ENCODE data around the gene LRRC72. TPM values are rescaled to one million over a fixed set of nuclear protein-coding genes. Genes with fewer than 3 reads are reported as not detected.

Gene LRRC72
- not detected in 2 replicates for total RNA-seq (2014; rRNA removed)
- not detected for Bru-seq, nascent RNA
- BruChase-seq, experiment 1, labeled RNA remaining after a 6-hour chase = not detected
- BruChase-seq, experiment 2, labeled RNA remaining after a 2-hour chase = not detected
- long read RNA-seq = 0 reads

DNA sequence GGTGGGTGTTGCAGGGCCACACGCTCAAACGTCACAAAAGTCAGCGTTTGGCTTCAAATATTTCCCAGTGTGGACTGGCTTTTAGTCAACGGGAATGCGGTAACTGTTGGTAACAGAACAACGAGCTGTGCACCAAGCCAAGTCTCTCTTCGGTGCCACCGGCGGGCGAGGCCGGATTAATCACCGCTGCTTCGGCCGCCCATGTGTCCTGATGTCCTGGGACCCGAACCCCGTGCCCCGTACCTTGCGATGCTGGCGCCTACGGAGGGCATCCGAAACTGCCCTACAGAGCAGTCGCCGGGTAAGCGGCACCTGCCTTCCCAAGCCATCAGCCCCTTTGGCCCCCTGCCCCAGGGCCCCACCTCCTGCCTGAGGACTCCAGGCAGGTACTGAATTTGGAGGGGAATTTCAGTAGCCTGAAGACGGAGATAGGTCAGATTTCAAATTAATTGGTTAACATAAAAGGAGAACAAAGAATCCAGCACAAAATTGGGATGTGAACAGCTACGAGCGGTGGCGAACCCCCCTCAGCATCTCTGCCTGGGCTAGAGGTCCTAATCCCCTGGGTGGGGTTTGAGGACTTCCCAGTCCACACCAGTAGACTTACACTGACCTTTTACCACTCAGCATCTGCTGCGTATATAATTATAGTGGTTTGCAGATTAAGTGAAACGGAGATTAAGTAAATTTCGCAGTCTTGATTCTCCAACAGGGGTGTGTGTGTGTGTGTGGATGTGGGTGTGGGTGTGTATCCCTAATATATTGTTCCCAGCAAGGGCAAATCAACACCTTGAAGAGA, at the start of gene LRRC72:
Gene LRRC72, plus strand, starts transcription at position 84 of the 799 bp plus-strand sequence. Its CDS starts 128 bp downstream, at position 212.
- Histone ChIP-seq H3K9ac (ENCODE audit: low read length) (no peak within 1 kb of the TSS), H4K20me1 (ENCODE audit: low read length) (no peaks in the 10 kb centered on the region), H3K27ac (ENCODE audit: low read length) (no peak within 1 kb of the TSS), H3K4me2 (ENCODE audit: low read length) (no peak within 1 kb of the TSS), H3K9me2 (replicated peaks; ENCODE audit: low read length) (no peaks in the 10 kb centered on the region), H3K79me2 (ENCODE audit: low read length) (no peaks in the 10 kb centered on the region), H3K4me3 (ENCODE audit: low read length) (no peak within 1 kb of the TSS), H2AFZ (ENCODE audit: low read length) (no peak within 1 kb of the TSS), H3F3A (ENCODE audit: low read length, unreplicated experiment) (no peaks in the 10 kb centered on the region), H3K36me3 (ENCODE audit: low read depth, low read length) (no peaks in the 10 kb centered on the region), H3K9me3 (ENCODE audit: low read length) (no peaks in the 10 kb centered on the region), H3K4me1 (ENCODE audit: insufficient read depth, low read length) (peaks cover 8% of the 10 kb centered on the region), H3K27me3 (ENCODE audit: low read length) (no peaks in the 10 kb centered on the region)
- TF ChIP-seq EZH2phosphoT487 (IDR thresholded peaks at IDR 0.05; ENCODE audit: borderline replicate concordance, low read length) (no peak), EZH2 (IDR thresholded peaks at IDR 0.05; ENCODE audit: low read length, unreplicated experiment) (no peak)
- TF ChIP-seq, protein P1, sequence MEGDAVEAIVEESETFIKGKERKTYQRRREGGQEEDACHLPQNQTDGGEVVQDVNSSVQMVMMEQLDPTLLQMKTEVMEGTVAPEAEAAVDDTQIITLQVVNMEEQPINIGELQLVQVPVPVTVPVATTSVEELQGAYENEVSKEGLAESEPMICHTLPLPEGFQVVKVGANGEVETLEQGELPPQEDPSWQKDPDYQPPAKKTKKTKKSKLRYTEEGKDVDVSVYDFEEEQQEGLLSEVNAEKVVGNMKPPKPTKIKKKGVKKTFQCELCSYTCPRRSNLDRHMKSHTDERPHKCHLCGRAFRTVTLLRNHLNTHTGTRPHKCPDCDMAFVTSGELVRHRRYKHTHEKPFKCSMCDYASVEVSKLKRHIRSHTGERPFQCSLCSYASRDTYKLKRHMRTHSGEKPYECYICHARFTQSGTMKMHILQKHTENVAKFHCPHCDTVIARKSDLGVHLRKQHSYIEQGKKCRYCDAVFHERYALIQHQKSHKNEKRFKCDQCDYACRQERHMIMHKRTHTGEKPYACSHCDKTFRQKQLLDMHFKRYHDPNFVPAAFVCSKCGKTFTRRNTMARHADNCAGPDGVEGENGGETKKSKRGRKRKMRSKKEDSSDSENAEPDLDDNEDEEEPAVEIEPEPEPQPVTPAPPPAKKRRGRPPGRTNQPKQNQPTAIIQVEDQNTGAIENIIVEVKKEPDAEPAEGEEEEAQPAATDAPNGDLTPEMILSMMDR (conservative IDR thresholded peaks at IDR 0.05; ENCODE audit: low read depth, low read length) = no peak
- POLR2A ChIA-PET (ENCODE audit: unreplicated experiment) = no interaction called here
- ATAC-seq (no peak), DNase-seq (no peak)
- no TSS peak for BruUV-seq (replicated peaks)
- CTCF ChIA-PET = no interaction called here
- intact Hi-C loops (cut with micrococcal nuclease) = no loop called here

DNA sequence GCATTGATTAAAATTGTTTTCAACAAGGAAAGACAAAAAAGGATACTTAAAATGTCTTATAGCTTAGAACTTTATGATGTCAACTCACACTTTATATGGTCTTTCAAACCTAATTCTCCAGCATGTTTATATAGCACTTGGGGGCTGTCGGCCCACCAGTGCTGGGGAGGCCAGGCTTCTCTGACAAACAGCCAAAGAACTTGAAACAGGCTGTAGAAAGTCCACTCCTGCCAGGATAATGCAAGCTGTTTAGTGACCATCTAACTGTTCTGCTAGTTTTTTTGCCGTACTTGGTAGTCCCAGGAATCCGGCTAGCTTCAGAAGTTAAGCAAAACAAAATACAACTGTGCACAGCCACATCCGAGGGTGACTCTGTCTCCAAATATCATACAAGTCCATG, 47.5 kb upstream of the LRRC72 start:
- ATAC-seq (no peak), DNase-seq (no peak)
- Histone ChIP-seq H3K9me3 (ENCODE audit: low read length) (no peaks in the 10 kb centered on the region), H4K20me1 (ENCODE audit: low read length) (no peaks in the 10 kb centered on the region), H3K4me3 (ENCODE audit: low read length) (no peak overlapping the region), H3K9me2 (replicated peaks; ENCODE audit: low read length) (no peaks in the 10 kb centered on the region), H3F3A (ENCODE audit: low read length, unreplicated experiment) (no peaks in the 10 kb centered on the region), H3K27me3 (ENCODE audit: low read length) (no peaks in the 10 kb centered on the region), H2AFZ (ENCODE audit: low read length) (no peak overlapping the region), H3K27ac (ENCODE audit: low read length) (no peak overlapping the region), H3K4me1 (ENCODE audit: insufficient read depth, low read length) (peaks cover 3% of the 10 kb centered on the region), H3K9ac (ENCODE audit: low read length) (no peak overlapping the region), H3K4me2 (ENCODE audit: low read length) (no peak overlapping the region), H3K79me2 (ENCODE audit: low read length) (no peaks in the 10 kb centered on the region), H3K36me3 (ENCODE audit: low read depth, low read length) (no peaks in the 10 kb centered on the region)
- POLR2A ChIA-PET (ENCODE audit: unreplicated experiment) = no interaction called here
- TF ChIP-seq EZH2 (IDR thresholded peaks at IDR 0.05; ENCODE audit: low read length, unreplicated experiment) = no peak
- TF ChIP-seq EZH2phosphoT487 (IDR thresholded peaks at IDR 0.05; ENCODE audit: borderline replicate concordance, low read length) = no peak
- TF ChIP-seq, protein P1 (conservative IDR thresholded peaks at IDR 0.05; ENCODE audit: low read depth, low read length) = no peak
- intact Hi-C loops (cut with micrococcal nuclease) = no loop called here
- BruUV-seq (replicated peaks) = no TSS peak
- CTCF ChIA-PET = no interaction called here

- no peak for DNase-seq
- no peak for ATAC-seq
- CTCF ChIA-PET = no interaction called here
Measured at GRCh38 chr7:16479591-16479990, 47.0 kb upstream of the LRRC72 start.

More at GRCh38 chr7:16479591-16479990, 47.0 kb upstream of the LRRC72 start:
- intact Hi-C loops (cut with micrococcal nuclease) = no loop called here
- Histone ChIP-seq H3K4me3 (ENCODE audit: low read length) (no peak overlapping the region), H3K36me3 (ENCODE audit: low read depth, low read length) (no peaks in the 10 kb centered on the region), H3F3A (ENCODE audit: low read length, unreplicated experiment) (no peaks in the 10 kb centered on the region), H3K27me3 (ENCODE audit: low read length) (no peaks in the 10 kb centered on the region), H3K79me2 (ENCODE audit: low read length) (no peaks in the 10 kb centered on the region), H4K20me1 (ENCODE audit: low read length) (no peaks in the 10 kb centered on the region), H3K9me2 (replicated peaks; ENCODE audit: low read length) (no peaks in the 10 kb centered on the region), H3K9ac (ENCODE audit: low read length) (no peak overlapping the region), H2AFZ (ENCODE audit: low read length) (no peak overlapping the region), H3K27ac (ENCODE audit: low read length) (no peak overlapping the region), H3K4me2 (ENCODE audit: low read length) (no peak overlapping the region), H3K4me1 (ENCODE audit: insufficient read depth, low read length) (peaks cover 7% of the 10 kb centered on the region), H3K9me3 (ENCODE audit: low read length) (no peaks in the 10 kb centered on the region)
- POLR2A ChIA-PET (ENCODE audit: unreplicated experiment) = no interaction called here
- TF ChIP-seq EZH2phosphoT487 (IDR thresholded peaks at IDR 0.05; ENCODE audit: borderline replicate concordance, low read length) = no peak
- TF ChIP-seq EZH2 (IDR thresholded peaks at IDR 0.05; ENCODE audit: low read length, unreplicated experiment) = no peak
- TF ChIP-seq, protein P1 (conservative IDR thresholded peaks at IDR 0.05; ENCODE audit: low read depth, low read length) = no peak
- BruUV-seq (replicated peaks) = no TSS peak

All from PC-3 (cell line).